ENCODE measurements around the gene TPCN2.

GRCh38 chr11:69180726-69181125 is 132.0 kb downstream of the TPCN2 start:
- no peak for TF ChIP-seq CTCF (IDR thresholded peaks at IDR 0.05)
- TF ChIP-seq POLR2A (IDR thresholded peaks at IDR 0.05) = no peak
